IMR-90 (cell line): ENCODE data around the gene CRYBA1. TPM values are rescaled to one million over a fixed set of nuclear protein-coding genes. Genes with fewer than 3 reads are reported as not detected.
"Not testable (repeated sequence)": the region's sequence is repeated elsewhere in the genome, so short reads cannot be mapped to it uniquely, and the experiment has no call there.

Experiments
- ATAC-seq: fragments of 200-7000 bp; cut with Tn5 transposase; 2 replicates; pipeline ENCODE4 v1.9.1; 2020; ENCODE audit warnings: low read depth, mild to moderate bottlenecking, moderate library complexity
- BruUV-seq: library from RNA; stranded (reverse); fragments of 400-500 nt; replicated peaks from 2 replicates; lab custom pipeline; 2021; lab: Mats Ljungman, UMichigan
- CTCF ChIA-PET: fragments of 300-600 bp; formaldehyde crosslinking; extraction: SDS; loops from one replicate; lab custom pipeline; 2021; ENCODE audit warnings: antibody characterized with exemption; lab: Yijun Ruan, JAX
- POLR2A ChIA-PET: fragments of 300-600 bp; sonication (Branson Sonifier 250); formaldehyde crosslinking; loops from one replicate; lab custom pipeline; 2022; ENCODE audit warnings: antibody characterized with exemption; ENCODE audit not compliant: unreplicated experiment; lab: Charles Lee
- DNase-seq: peaks from one replicate; pipeline ENCODE4 v3.0.0; 2013
- H2AFZ ChIP-seq: replicated peaks from 2 replicates; pipeline ENCODE3; 2013; ENCODE audit warnings: low read length, mild to moderate bottlenecking; ENCODE audit not compliant: poor library complexity
- H2AK5ac ChIP-seq: 2 replicates; pipeline ENCODE4 v1.6.1; 2013; ENCODE audit warnings: low read depth, low read length, inconsistent platforms
- H2AK9ac ChIP-seq: replicated peaks from 2 replicates; pipeline ENCODE3; 2013; ENCODE audit warnings: mild to moderate bottlenecking, low read depth, low read length, moderate library complexity; ENCODE audit not compliant: poor library complexity
- H2BK120ac ChIP-seq: 2 replicates; pipeline ENCODE4 v1.6.1; 2013; ENCODE audit warnings: low read depth, low read length, inconsistent platforms
- H2BK15ac ChIP-seq: 3 replicates; pipeline ENCODE4 v1.6.1; 2013; ENCODE audit warnings: low read depth, low read length, inconsistent platforms
- H2BK20ac ChIP-seq: 2 replicates; pipeline ENCODE4 v1.6.1; 2013; ENCODE audit warnings: low read depth, mild to moderate bottlenecking, inconsistent platforms, low read length, moderate library complexity
- H2BK5ac ChIP-seq: 2 replicates; pipeline ENCODE4 v1.6.1; 2013; ENCODE audit warnings: mild to moderate bottlenecking, low read depth, low read length, inconsistent platforms; ENCODE audit not compliant: poor library complexity, severe bottlenecking
- H3K14ac ChIP-seq: replicated peaks from 2 replicates; pipeline ENCODE4 v1.6.1; 2013; ENCODE audit warnings: low read depth, low read length, inconsistent platforms
- H3K18ac ChIP-seq: 2 replicates; pipeline ENCODE4 v1.6.1; 2013; ENCODE audit warnings: low read depth, low read length, control low read depth
- H3K23ac ChIP-seq: 2 replicates; pipeline ENCODE4 v1.6.1; 2013; ENCODE audit warnings: low read depth, low read length, inconsistent platforms
- H3K27ac ChIP-seq: 2 replicates; pipeline ENCODE4 v1.5.1; 2013; ENCODE audit warnings: mild to moderate bottlenecking, control low read depth, low read length; ENCODE audit not compliant: insufficient read depth
- H3K27me3 ChIP-seq: 2 replicates; pipeline ENCODE4 v1.6.1; 2013; ENCODE audit warnings: low read length; ENCODE audit not compliant: control insufficient read depth, insufficient read depth
- H3K36me3 ChIP-seq: 2 replicates; pipeline ENCODE4 v1.6.1; 2013; ENCODE audit warnings: low read length, mixed read lengths; ENCODE audit not compliant: control insufficient read depth, insufficient read depth
- H3K4ac ChIP-seq: 2 replicates; pipeline ENCODE4 v1.6.1; 2013; ENCODE audit warnings: low read depth, low read length, inconsistent platforms
- H3K4me1 ChIP-seq: 2 replicates; pipeline ENCODE4 v1.6.1; 2013; ENCODE audit warnings: low read length, mixed read lengths; ENCODE audit not compliant: control insufficient read depth, insufficient read depth
- H3K4me2 ChIP-seq: 2 replicates; pipeline ENCODE4 v1.6.1; 2013; ENCODE audit warnings: low read depth, mild to moderate bottlenecking, control low read depth, low read length, moderate library complexity
- H3K4me3 ChIP-seq: 2 replicates; pipeline ENCODE4 v1.5.1; 2013; ENCODE audit warnings: low read depth, mild to moderate bottlenecking, control low read depth, low read length, moderate library complexity; ENCODE audit not compliant: insufficient read depth
- H3K56ac ChIP-seq: 2 replicates; pipeline ENCODE4 v1.6.1; 2013; ENCODE audit warnings: low read length, inconsistent platforms; ENCODE audit not compliant: insufficient read depth; ENCODE audit errors: extremely low read depth
- H3K79me1 ChIP-seq, 2 experiments: 2 replicates each; pipeline ENCODE4 v1.6.1; 2013; ENCODE audit warnings: low read length in 2 of 2, inconsistent platforms in 1 of 2, low read depth in 1 of 2
- H3K9ac ChIP-seq: 2 replicates; pipeline ENCODE4 v1.6.1; 2013; ENCODE audit warnings: low read depth, low read length, control low read depth
- H3K9me1 ChIP-seq: 2 replicates; pipeline ENCODE4 v1.6.1; 2013; ENCODE audit warnings: low read length, inconsistent platforms; ENCODE audit not compliant: insufficient read depth
- H3K9me3 ChIP-seq: 2 replicates; pipeline ENCODE4 v1.6.1; 2013; ENCODE audit warnings: low read length; ENCODE audit not compliant: control insufficient read depth, insufficient read depth
- H4K20me1 ChIP-seq: 2 replicates; pipeline ENCODE4 v1.6.1; 2013; ENCODE audit warnings: low read length, inconsistent platforms; ENCODE audit not compliant: insufficient read depth
- H4K5ac ChIP-seq: 2 replicates; pipeline ENCODE4 v1.6.1; 2013; ENCODE audit warnings: mild to moderate bottlenecking, low read depth, low read length, control low read depth
- H4K8ac ChIP-seq, 2 experiments: 2 replicates each; pipeline ENCODE4 v1.6.1; 2013; ENCODE audit warnings: low read depth in 2 of 2, low read length in 2 of 2, control low read depth in 1 of 2, inconsistent platforms in 1 of 2
- H4K91ac ChIP-seq: 2 replicates; pipeline ENCODE4 v1.6.1; 2013; ENCODE audit warnings: low read depth, low read length, inconsistent platforms; ENCODE audit not compliant: insufficient read depth
- FOS ChIP-seq: fragments of 150-350 bp; IDR thresholded peaks from 2 replicates; pipeline ENCODE4 v1.6.1; 2016; ENCODE audit warnings: low read depth, low read length
- SMC3 ChIP-seq: fragments of 150-350 bp; IDR thresholded peaks from 2 replicates; pipeline ENCODE4 v1.6.1; 2016; ENCODE audit warnings: low read depth, mild to moderate bottlenecking, antibody characterized with exemption, low read length, moderate library complexity
- WGBS, 2 experiments: methylation state at CpG; one replicate each; pipeline versions ENCODE4 v1.1.5 to v1.1.7; 2013; ENCODE audit warnings: missing lambda C conversion rate in 2 of 2; ENCODE audit not compliant: insufficient read length in 1 of 2; ENCODE audit errors: extremely low coverage in 2 of 2; 5-methylcytosine and 5-hydroxymethylcytosine counted together
- dilution Hi-C: fragments of 300-500 bp; cut with HindIII; formaldehyde crosslinking; loops from one replicate; pipeline ENCODE4 v1.14.3; 2018; ENCODE audit warnings: low sequenced_read_pairs; ENCODE audit not compliant: unreplicated experiment
- in situ Hi-C: fragments of 300-500 bp; cut with MboI; formaldehyde crosslinking; loops from 3 replicates; pipeline ENCODE4 v1.14.3; 2019; ENCODE audit warnings: low sequenced_read_pairs, inconsistent platforms, mixed read lengths
- intact Hi-C: fragments of 100-400 bp; cut with micrococcal nuclease; formaldehyde crosslinking; loops from 2 replicates; pipeline ENCODE4 v1.10.0; 2022
- polyA plus RNA-seq, 3 experiments: library from polyadenylated mRNA; depleted of rRNA; stranded (reverse); fragments of >200 nt; gene quantifications; 2 replicates each; pipeline ENCODE4 v1.2.3, GENCODE V29; 2012; ENCODE audit warnings: low replicate concordance in 1 of 3
- total RNA-seq: library from RNA; depleted of rRNA; stranded (reverse); fragments of >200 nt; gene quantifications from 2 replicates; pipeline ENCODE4 v1.2.3, GENCODE V29; 2012

Gene CRYBA1
- total and polyA plus RNA-seq, 2 of the 4 experiments (the other 2 are of a cell fraction) = not detected

DNA sequence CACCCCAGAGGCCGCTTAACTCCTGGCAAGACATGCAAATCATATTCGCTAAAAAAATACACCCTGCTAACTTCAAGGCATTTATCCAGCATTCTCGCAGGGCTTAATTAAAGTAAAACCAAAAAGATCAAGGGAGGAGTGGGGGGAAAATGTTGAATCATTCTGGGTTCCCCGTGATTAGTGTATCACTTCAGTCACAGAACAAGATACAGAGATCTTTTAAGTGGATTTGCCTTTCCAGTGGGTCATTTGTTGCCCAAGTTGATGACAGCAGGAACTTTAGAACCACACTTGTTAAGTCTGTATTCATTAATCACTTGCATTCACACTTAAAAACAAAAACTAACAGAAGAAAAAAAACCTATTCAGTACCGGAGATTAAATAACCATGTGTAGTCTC lies 17.3 kb downstream of the CRYBA1 start:
- Histone ChIP-seq H4K20me1 (peaks cover 39% of the 10 kb centered on the region), H3K14ac (no peak overlapping the region), H2BK20ac (no peak overlapping the region), H3K18ac (no peak overlapping the region), H3K36me3 (peaks cover 37% of the 10 kb centered on the region), H3K9me3 (no peaks in the 10 kb centered on the region), H3K4me3 (no peak overlapping the region), H3K4me1 (peaks cover 5% of the 10 kb centered on the region; the same call in 1 of the 2 replicates), H3K27me3 (no peaks in the 10 kb centered on the region), H2AFZ (no peak overlapping the region), H4K8ac (no peak overlapping the region), H3K9me1 (no peaks in the 10 kb centered on the region; the same call in 1 of the 2 replicates), H2BK5ac (no peak overlapping the region), H3K9ac (no peak overlapping the region), H3K79me1 (peaks cover 31 to 66% of the 10 kb centered on the region in 2 experiments), H2BK120ac (no peak overlapping the region), H3K23ac (no peak overlapping the region), H3K4ac (no peak overlapping the region), H3K56ac (no peak overlapping the region), H4K5ac (no peak overlapping the region), H4K91ac (no peak overlapping the region), H3K4me2 (no peak overlapping the region), H2AK5ac (no peak overlapping the region), H2BK15ac (no peak overlapping the region), H2AK9ac (no peak overlapping the region), H3K27ac (no peak overlapping the region)
- in situ Hi-C loops = no loop called here
- intact Hi-C loops = no loop called here
- TF ChIP-seq SMC3 (no peak), FOS (no peak)
- ChIA-PET POLR2A (no interaction called here), CTCF (no interaction called here)
- BruUV-seq = no TSS peak
- DNase-seq (no peak), ATAC-seq (no peak)
- WGBS, 2 experiments = no CpG with 5 or more reads among the region's 5 CpGs
- dilution Hi-C loops = no loop called here

DNA sequence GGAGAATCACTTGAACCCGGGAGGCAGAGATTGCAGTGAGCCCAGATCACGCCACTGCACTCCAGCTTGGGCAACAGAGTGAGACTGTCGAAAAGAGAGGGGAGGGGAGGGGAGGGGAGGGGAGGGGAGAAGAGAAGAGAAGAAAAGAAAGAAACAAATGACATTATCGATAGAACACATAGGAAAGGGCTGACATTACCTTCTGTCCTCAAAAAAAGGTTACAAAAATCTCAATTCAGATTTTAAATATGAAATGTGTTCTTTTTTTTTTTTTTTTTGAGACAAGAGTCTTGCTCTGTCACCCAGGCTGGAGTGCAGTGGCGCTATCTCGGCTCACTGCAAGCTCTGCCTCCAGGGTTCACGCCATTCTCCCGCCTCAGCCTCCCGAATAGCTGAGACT lies 25.3 kb downstream of the CRYBA1 start:
- CTCF ChIA-PET, H4K91ac ChIP-seq, H3K56ac ChIP-seq, H2BK120ac ChIP-seq, H2AFZ ChIP-seq, dilution Hi-C loops, H3K14ac ChIP-seq, in situ Hi-C loops, H2AK9ac ChIP-seq, POLR2A ChIA-PET, H3K27ac ChIP-seq, H3K23ac ChIP-seq, H3K18ac ChIP-seq, H3K9ac ChIP-seq, ATAC-seq, H4K8ac ChIP-seq, H2AK5ac ChIP-seq, H3K9me1 ChIP-seq, DNase-seq, H3K9me3 ChIP-seq, H2BK20ac ChIP-seq, H3K27me3 ChIP-seq, H3K4ac ChIP-seq, H2BK15ac ChIP-seq, H2BK5ac ChIP-seq, H3K4me1 ChIP-seq, H4K5ac ChIP-seq, H3K4me2 ChIP-seq, intact Hi-C loops, H3K4me3 ChIP-seq, BruUV-seq: not testable (repeated sequence)
- Histone ChIP-seq H3K79me1 (peaks cover 4 to 36% of the 10 kb centered on the region in 2 experiments; a peak in 3 of 4 replicates), H3K36me3 (peaks cover 31% of the 10 kb centered on the region), H4K20me1 (peaks cover 93% of the 10 kb centered on the region)
- WGBS, 2 experiments = no CpG with 5 or more reads among the region's 9 CpGs
